ENCODE data around the gene VAV3. TPM values are rescaled to one million over a fixed set of nuclear protein-coding genes. Genes with fewer than 3 reads are reported as not detected.

Gene VAV3
- total and polyA plus RNA-seq, 12 donors: 0.72 to 3.4 (median 1.9) TPM

- no peak for TF ChIP-seq CTCF (IDR thresholded peaks at IDR 0.05)
- ATAC-seq (no peak), DNase-seq (no peak)
- 54 to 59% methylated on average over 4 of the region's 4 CpGs for WGBS, 2 donors
- Histone ChIP-seq H3K4me1 (peaks cover 0 to 21% (median 0%) of the 10 kb centered on the region in 9 donors), H3K27ac (no peak overlapping the region), H3K36me3 (no peaks in the 10 kb centered on the region), H3K4me3 (no peak overlapping the region), H3K9me3 (peaks cover 0 to 2% (median 0%) of the 10 kb centered on the region in 11 donors), H3K27me3 (no peaks in the 10 kb centered on the region)
- intact Hi-C loops (cut with DNase I): no loop called here
These were observed 45.0 kb downstream of the VAV3 start for GRCh38 chr1:107919953-107920352.

GRCh38 chr1:107914119-107914765, 50.7 kb downstream of the VAV3 start:
- intact Hi-C loops (cut with DNase I): no loop called here
- no peak for DNase-seq
- Histone ChIP-seq H3K9me3 (peaks cover 0 to 2% (median 0%) of the 10 kb centered on the region in 11 donors), H3K4me3 (no peak overlapping the region), H3K36me3 (no peaks in the 10 kb centered on the region), H3K27me3 (no peaks in the 10 kb centered on the region), H3K27ac (no peak overlapping the region), H3K4me1 (peaks cover 0 to 15% (median 0%) of the 10 kb centered on the region in 9 donors)
- no peak for TF ChIP-seq CTCF (IDR thresholded peaks at IDR 0.05)
- ATAC-seq: no peak
- 87 to 88% methylated on average over 7 of the region's 7 CpGs for WGBS, 2 donors

- intact Hi-C loops (cut with DNase I): no loop called here
- no peaks in the 10 kb centered on the region for H3K27me3 ChIP-seq
- peaks cover 0 to 15% (median 0%) of the 10 kb centered on the region in 9 donors for H3K4me1 ChIP-seq
- TF ChIP-seq CTCF (IDR thresholded peaks at IDR 0.05): no peak
- H3K9me3 ChIP-seq: no peaks in the 10 kb centered on the region
- ATAC-seq: no peak
- H3K36me3 ChIP-seq: no peaks in the 10 kb centered on the region
- 65 to 82% methylated on average over 1 of the region's 1 CpG for WGBS, 2 donors
- H3K4me3 ChIP-seq: no peak overlapping the region
- H3K27ac ChIP-seq: no peak overlapping the region
- no peak for DNase-seq
These were observed 52.3 kb downstream of the VAV3 start for GRCh38 chr1:107912656-107913055.

- intact Hi-C loops (cut with DNase I): no loop called here
- Histone ChIP-seq H3K4me3 (no peak overlapping the region), H3K4me1 (peaks cover 0 to 28% (median 7%) of the 10 kb centered on the region in 9 donors), H3K27me3 (no peaks in the 10 kb centered on the region), H3K27ac (no peak overlapping the region), H3K36me3 (no peaks in the 10 kb centered on the region), H3K9me3 (no peaks in the 10 kb centered on the region)
- ATAC-seq (no peak), DNase-seq (no peak)
- 78 to 79% methylated on average over 6 of the region's 6 CpGs for WGBS, 2 donors
- no peak for TF ChIP-seq CTCF (IDR thresholded peaks at IDR 0.05)
These were observed 64.7 kb downstream of the VAV3 start for GRCh38 chr1:107900090-107900945.
